PFSK-1 (cell line): ENCODE measurements around the gene GABRR2.
A peak's percentile ranks its signal among the peaks of the same experiment; 100 is the strongest.

Experiments
- FOXP2 ChIP-seq: optimal IDR thresholded peaks from 2 replicates; pipeline ENCODE3; 2011; ENCODE audit warnings: borderline replicate concordance, control low read depth, inconsistent platforms; ENCODE audit not compliant: insufficient read depth; ENCODE audit errors: extremely low read length, extremely low read depth
- POLR2AphosphoS5 ChIP-seq: IDR thresholded peaks from 2 replicates; pipeline ENCODE4 v1.6.1; 2012; ENCODE audit warnings: low read depth, mild to moderate bottlenecking, control low read depth, low read length, moderate library complexity
- REST ChIP-seq, 2 experiments: IDR thresholded peaks; 2 replicates each; pipeline versions ENCODE4 v1.6.1 to v1.8.0; 2011 to 2012; ENCODE audit warnings: low read depth in 2 of 2, low read length in 2 of 2, control low read depth in 1 of 2, inconsistent platforms in 1 of 2, mild to moderate bottlenecking in 1 of 2, moderate library complexity in 1 of 2; ENCODE audit not compliant: insufficient read depth in 1 of 2
- SIN3A ChIP-seq: IDR thresholded peaks from 2 replicates; pipeline ENCODE4 v1.6.1; 2012; ENCODE audit warnings: mild to moderate bottlenecking, low read length, moderate library complexity, borderline replicate concordance; ENCODE audit not compliant: insufficient read depth
- TAF1 ChIP-seq: IDR thresholded peaks from 2 replicates; pipeline ENCODE4 v1.6.1; 2012; ENCODE audit warnings: low read length, control low read depth, borderline replicate concordance; ENCODE audit not compliant: insufficient read depth

Gene GABRR2

GRCh38 chr6:89352278-89353117, 37.4 kb upstream of the GABRR2 start, which contains the start of gene UBE2J1:
Gene UBE2J1 (minus strand): TSS chr6:89352722. CDS start chr6:89352569, 153 bp downstream.
- TF ChIP-seq FOXP2, result peak; percentile 65
- TF ChIP-seq TAF1, result peak; percentile 81
- peak in 1 of 2 experiments; percentile 27; a peak in 1 of 4 replicates for TF ChIP-seq REST (IDR thresholded peaks at IDR 0.05; ENCODE audit: insufficient read depth in 1 of 2, low read depth in 2 of 2, low read length in 2 of 2)
- peak; percentile 64 for TF ChIP-seq POLR2AphosphoS5
- TF ChIP-seq SIN3A, result no peak

GRCh38 chr6:89351671-89352277, 36.7 kb upstream of the GABRR2 start:
- no peak for TF ChIP-seq SIN3A
- no peak for TF ChIP-seq REST (IDR thresholded peaks at IDR 0.05; ENCODE audit: insufficient read depth in 1 of 2, low read depth in 2 of 2, low read length in 2 of 2)
- no peak for TF ChIP-seq FOXP2
- no peak for TF ChIP-seq TAF1
- no peak for TF ChIP-seq POLR2AphosphoS5

- no peak for TF ChIP-seq FOXP2
- TF ChIP-seq TAF1, result no peak
- no peak for TF ChIP-seq SIN3A
- TF ChIP-seq POLR2AphosphoS5, result no peak
Observed at GRCh38 chr6:89350281-89350966, 35.3 kb upstream of the GABRR2 start.

- TF ChIP-seq SIN3A (no peak), POLR2AphosphoS5 (no peak), REST (IDR thresholded peaks at IDR 0.05; ENCODE audit: insufficient read depth in 1 of 2, low read depth in 2 of 2, low read length in 2 of 2) (no peak), TAF1 (no peak), FOXP2 (no peak)
Observed at GRCh38 chr6:89348372-89348771, 33.3 kb upstream of the GABRR2 start.

GRCh38 chr6:89347825-89348224, 32.7 kb upstream of the GABRR2 start:
- no peak for TF ChIP-seq TAF1
- TF ChIP-seq REST (IDR thresholded peaks at IDR 0.05; ENCODE audit: insufficient read depth in 1 of 2, low read depth in 2 of 2, low read length in 2 of 2), result no peak
- no peak for TF ChIP-seq SIN3A
- TF ChIP-seq FOXP2, result no peak
- no peak for TF ChIP-seq POLR2AphosphoS5
